Activated T-helper 9 cell treated with anti-CD3 and anti-CD28 coated beads, Interleukin-2, amount 50 U/mL, for 16 hours (primary cell): ENCODE results near the gene NDRG3.
"Not testable (repeated sequence)": the region's sequence is repeated elsewhere in the genome, so short reads cannot be mapped to it uniquely, and the experiment has no call there.

Experiments
- DNase-seq: peaks from one replicate; pipeline ENCODE4 v3.0.0-alpha.2; 2020; ENCODE audit warnings: low read depth

NDRG3 gene

GRCh38 chr20:36644032-36644705 is 101.7 kb downstream of the NDRG3 start:
- peak; percentile 39 for DNase-seq

GRCh38 chr20:36642136-36642535 is 103.8 kb downstream of the NDRG3 start:
- DNase-seq, result no peak

GRCh38 chr20:36641506-36641843 is 104.4 kb downstream of the NDRG3 start:
- DNase-seq, result no peak

GRCh38 chr20:36638876-36639400 is 107.0 kb downstream of the NDRG3 start:
- DNase-seq, result not testable (repeated sequence)

GRCh38 chr20:36634342-36634741 is 111.5 kb downstream of the NDRG3 start:
- no peak for DNase-seq

- no peak for DNase-seq
These were observed 112.6 kb downstream of the NDRG3 start for GRCh38 chr20:36633285-36633772.

- DNase-seq, result no peak
These were observed 113.2 kb downstream of the NDRG3 start for GRCh38 chr20:36632487-36633284.

GRCh38 chr20:36632147-36632486 is 113.8 kb downstream of the NDRG3 start:
- DNase-seq, result no peak

GRCh38 chr20:36631646-36632045 is 114.2 kb downstream of the NDRG3 start:
- DNase-seq, result no peak

- DNase-seq, result peak; percentile 10
These were observed 115.9 kb downstream of the NDRG3 start for GRCh38 chr20:36629719-36630681.

GRCh38 chr20:36628076-36628475 is 117.8 kb downstream of the NDRG3 start:
- DNase-seq, result no peak

- DNase-seq, result no peak
These were observed 121.0 kb downstream of the NDRG3 start for GRCh38 chr20:36624944-36625324.

- DNase-seq, result no peak
These were observed 121.6 kb downstream of the NDRG3 start for GRCh38 chr20:36624068-36624943.

- DNase-seq, result no peak
These were observed 122.4 kb downstream of the NDRG3 start for GRCh38 chr20:36623444-36623843.

- no peak for DNase-seq
These were observed 125.0 kb downstream of the NDRG3 start for GRCh38 chr20:36620917-36621316.

GRCh38 chr20:36614781-36615557 is 130.9 kb downstream of the NDRG3 start:
- no peak for DNase-seq

GRCh38 chr20:36613974-36614373 is 131.9 kb downstream of the NDRG3 start:
- DNase-seq, result no peak

- DNase-seq, result no peak
These were observed 134.3 kb downstream of the NDRG3 start for GRCh38 chr20:36611625-36612024.

GRCh38 chr20:36608388-36608728 is 137.5 kb downstream of the NDRG3 start:
- DNase-seq, result not testable (repeated sequence)

GRCh38 chr20:36607586-36608387 is 138.1 kb downstream of the NDRG3 start:
- no peak for DNase-seq
